DMS79 treated with DMSO at 0.1 percent for 48 hours (cell line): Measurements from ENCODE around the gene LTBP2.
"Not testable (repeated sequence)": the region's sequence is repeated elsewhere in the genome, so short reads cannot be mapped to it uniquely, and the experiment has no call there.

ENCODE experiments used
- DNase-seq: peaks from one replicate; lab custom pipeline; 2025; lab: John Stamatoyannopoulos, UW

LTBP2 gene

DNA sequence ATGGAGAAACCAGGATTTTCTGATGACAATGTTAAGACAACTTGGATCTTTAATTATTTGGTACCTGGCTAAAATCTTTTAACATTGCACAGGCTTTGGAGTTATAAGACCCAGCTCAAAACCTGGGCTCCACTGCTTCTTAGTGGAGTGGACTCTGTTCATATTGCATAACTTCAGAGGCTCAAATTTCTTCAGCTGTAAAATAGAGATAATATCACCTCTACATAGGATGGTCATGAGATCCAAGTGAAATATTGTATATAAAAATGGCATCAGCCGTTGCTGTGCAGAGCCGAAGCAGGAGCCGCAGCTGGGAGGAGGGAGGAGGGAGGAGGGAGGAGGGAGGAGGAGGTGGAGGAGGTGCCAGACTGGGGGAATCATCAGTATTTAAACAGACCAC is 129.5 kb downstream of the LTBP2 start:
- DNase-seq = no peak

DNA sequence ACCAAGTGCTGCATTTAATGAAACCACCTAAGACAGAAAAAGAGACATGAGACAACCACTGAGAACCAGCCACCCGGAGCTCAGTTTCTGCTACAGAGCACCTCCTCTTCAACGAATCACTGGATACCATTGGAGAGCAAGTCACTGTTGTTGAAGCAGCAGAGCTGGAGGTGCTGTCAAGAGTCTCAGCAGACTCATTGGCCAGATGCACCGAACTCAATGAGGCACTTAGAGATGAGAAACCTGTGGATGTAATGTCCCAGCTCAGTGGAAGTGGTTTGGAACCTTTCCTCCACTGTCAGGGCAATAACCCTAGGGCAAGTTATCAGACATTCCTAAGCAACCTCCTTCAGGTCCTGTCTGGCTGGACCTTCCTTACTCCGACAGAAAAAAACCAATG is 132.0 kb downstream of the LTBP2 start:
- DNase-seq = no peak

DNA sequence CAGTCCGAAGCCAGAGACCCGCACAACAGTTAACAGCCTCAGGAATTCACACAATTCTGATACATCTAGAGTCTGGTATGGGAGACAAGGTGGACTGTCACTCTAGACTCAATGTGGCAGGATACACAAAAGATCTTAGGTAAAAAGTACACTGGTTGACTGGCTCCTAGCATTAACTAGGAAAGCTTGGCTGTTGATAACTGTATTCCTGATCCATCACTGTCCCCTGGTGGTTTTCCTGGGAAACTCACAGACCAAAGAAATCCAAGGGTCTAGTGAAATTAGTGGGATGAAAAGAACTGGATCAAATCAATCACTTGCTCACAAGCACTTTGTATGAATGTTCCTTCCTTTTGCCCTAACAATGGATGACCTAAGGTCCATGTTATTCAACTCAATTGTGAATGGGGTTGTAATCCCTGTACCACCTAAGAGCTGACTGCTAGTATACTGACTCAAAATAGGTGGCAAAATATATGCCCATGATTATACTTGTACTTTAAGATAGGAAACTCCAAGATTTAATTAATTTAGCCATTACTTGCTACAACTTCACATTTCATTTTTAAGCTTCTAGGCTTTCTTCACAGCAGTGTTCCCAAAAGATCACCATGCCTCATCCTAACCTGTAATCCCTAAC is 132.9 kb downstream of the LTBP2 start:
- DNase-seq = peak; percentile 29

DNA sequence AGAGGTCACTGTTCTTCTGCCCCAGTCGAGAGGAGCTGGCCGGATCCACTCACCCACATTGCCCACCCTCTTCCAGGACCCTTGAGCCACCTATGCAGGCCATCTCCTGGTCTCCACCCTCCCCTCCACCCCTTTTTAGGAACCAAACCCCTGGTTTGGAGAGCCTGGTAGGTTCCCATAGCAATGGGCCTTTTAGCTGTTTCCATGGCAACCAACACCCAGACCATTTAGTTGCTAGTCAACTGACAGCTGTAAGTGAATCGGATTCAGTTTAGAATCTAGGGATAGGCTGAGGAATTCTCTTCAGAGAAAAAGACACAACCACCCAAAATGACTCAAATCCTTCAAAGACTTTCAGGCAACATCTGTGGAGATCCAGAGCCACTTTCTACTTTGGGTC is 135.4 kb downstream of the LTBP2 start:
- DNase-seq = no peak

DNA sequence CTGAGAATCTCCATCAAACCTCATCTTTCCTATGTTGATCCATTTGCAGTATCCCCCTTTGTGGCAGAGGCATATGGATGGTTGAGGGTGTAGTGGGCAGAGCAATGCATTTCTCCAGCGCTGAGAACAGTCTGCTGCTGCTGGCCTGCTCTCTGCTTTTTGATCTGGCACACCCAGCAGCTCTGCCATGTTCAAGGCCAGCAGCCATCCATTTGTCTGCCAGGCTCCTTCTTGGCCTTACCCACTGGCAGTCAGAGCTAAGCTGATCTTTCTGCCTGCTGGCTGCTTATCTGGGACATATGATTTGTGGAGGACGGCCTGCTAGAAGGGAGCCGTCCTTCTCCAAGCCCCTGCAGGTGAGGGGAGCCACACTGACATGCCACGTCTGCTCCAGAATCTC is 135.9 kb downstream of the LTBP2 start:
- no peak for DNase-seq

DNA sequence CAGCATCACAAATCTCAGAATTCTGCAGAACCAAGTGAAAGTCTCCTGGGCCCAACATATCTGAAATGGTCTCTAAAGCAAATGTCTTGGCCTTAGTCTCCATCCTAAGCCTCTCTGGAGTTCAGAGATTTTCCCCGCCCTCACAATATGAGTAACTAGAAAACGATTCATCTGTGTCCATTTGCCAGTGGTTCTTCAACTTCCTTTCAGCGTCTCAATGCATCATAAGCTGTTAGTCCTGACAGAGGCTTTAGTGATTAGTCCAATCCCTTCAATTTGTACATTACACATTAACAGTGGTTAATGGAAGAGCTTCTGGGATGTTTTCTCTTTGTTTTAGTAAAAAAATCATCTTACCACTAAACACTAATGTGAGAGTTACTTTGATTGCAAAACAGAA is 136.4 kb downstream of the LTBP2 start:
- no peak for DNase-seq

DNA sequence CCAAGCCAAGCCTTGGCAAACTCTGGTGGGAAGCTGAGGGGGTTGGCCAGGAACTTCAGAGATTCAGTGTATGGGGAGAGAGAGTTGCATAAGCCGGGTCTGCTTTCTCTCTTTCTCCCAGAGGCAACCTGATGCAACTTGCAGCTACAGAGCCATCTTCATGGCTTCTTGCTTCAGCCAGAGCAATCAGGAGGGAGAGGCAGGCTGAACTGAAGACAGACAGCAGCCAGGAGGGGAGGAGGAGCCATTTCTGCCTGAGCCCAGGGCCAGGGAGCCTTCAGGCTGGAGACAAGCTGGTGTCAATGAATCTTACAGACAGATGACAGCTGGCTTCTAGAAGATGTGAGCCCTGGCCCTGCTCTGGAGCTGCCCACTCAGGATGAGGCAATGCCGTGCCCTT is 137.7 kb downstream of the LTBP2 start:
- DNase-seq = no peak

DNA sequence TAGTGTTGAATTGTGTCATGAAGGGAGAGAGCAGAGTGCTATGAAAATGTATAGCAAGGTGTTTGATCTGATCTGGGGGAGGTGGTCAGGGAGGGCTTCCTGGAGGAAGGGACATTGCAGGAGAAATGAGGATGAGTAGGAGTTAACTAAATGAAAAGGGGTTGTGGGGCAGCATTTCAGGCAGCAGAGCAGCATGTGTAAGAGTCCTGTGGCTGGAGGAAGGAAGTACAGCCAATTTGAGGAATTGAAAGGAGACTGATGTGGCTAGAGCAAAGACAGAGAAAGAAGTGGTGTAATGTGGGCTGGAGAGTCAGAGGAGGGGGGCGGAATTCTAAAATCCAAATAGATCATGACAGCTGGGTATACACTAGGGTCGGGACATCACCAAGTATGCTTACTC is 139.4 kb downstream of the LTBP2 start:
- DNase-seq = no peak

DNA sequence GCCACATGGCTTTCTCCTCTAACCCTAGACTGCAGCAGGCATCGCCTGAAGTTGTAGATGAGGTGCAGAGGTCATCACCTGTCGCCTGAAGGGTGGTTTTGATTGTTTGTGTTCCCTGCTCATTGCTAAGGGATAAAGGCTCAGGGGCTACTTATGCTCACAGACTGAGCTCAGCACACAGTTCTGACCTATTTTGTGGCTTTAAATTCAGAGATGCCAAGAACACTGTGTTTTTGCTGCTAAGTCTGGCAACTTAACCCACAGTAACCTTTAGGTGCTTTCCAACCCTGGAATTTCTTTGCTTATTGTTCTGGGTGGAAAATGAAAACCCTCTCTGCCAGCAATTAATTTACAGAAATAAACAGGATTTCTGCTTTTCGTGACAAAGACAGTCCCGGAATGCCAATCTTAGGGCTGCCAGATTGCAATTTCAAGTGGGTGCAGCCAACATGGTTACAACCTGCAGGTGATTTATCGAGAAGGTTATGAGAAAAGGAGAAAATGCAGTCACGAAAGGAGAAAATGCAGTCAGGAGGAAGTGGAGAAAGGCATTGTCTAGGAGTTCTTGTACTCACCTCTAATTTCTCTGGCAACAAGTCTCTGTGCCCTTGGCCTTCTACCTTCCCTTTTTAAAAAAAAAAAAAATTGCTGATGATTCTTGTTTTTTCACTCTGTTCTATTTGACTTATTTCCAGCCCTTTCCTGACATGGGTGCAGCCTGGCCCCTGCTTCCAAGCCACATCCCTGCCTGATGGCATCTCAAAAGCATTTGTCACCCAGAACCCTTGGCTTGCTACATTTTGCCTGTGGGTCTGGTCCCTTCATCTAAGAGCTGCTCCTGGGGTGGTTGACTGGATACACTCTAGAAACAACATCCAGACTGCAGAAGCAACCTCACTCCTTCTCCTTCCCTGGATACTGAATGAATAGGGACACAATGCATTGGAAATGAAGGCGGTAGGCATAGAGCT is 142.2 kb downstream of the LTBP2 start:
- DNase-seq = no peak

DNA sequence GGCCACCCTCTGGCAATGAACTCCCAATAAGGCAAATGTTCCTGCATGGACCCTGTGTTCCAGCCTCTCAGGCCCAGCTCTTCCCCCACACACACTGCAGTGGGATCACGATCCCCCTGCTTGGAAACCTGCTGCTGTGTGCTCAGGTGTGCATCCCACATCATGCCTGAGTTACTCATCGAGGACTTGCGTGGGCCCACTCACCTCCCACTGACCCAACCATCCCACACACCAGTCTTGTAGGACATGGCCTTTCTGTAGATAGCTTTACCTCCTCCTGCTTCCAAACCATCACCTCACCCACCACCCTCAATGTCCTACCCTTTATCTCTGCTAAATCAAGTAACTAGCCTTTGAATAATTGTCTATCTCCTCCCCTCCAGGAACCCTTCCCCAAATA is 143.5 kb downstream of the LTBP2 start:
- no peak for DNase-seq

DNA sequence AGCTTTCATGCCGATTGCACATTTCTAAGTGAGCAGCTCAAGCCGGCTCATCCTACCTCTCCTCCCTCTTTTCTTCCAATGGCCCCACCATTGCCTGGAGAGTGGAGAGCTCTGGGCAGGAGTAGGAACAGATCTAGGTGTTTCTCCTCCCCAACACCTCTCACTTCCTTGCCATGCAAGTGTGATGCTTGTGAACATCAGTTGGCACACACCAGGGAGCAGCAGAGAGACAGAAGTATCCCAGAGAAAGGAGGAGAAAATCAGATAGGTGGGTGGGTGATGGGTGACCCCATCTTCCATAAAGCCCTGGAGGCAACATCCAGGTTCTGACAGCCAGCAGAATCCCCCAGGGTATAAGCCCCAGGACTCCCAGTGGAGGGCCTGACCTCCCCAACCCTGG is 146.7 kb downstream of the LTBP2 start:
- no peak for DNase-seq

DNA sequence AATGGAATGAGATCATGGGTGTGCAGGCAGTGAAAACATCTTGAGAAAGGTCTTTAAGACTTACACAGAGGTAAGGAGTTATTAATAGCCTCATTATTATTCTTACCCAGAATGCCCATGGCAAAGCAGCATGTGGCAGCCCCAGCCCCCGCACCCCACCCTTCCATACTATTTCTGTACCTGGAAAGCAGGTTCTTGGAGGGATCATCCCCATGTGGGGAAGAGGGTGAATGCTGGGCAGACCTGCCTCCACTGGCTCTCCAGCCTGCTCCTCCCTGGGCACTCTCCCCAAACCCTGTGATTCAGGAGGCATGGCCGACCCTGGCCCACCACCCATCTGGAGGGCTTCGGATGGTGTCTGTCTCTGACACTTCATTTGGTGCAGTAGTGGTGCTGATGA is 147.3 kb downstream of the LTBP2 start:
- no peak for DNase-seq

DNA sequence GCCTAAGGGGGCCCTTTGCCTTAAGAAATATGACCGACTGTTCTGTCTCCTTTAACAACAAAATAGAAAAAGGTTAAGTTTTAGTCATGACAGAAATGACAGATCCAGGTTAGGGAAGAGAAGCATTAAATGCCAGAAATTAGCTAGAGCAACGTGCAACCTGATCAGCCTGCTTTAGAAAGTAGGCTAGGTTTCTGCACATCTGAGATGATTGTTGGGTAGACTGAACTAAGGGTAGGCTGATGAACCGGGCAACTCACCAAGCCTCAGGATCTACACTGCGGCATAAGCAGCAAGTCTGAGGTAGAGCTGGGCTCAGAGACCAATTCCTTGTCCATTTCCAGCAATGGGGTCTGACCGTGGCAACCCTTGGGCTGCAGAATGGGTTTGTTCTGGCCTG is 148.3 kb downstream of the LTBP2 start:
- DNase-seq = no peak

DNA sequence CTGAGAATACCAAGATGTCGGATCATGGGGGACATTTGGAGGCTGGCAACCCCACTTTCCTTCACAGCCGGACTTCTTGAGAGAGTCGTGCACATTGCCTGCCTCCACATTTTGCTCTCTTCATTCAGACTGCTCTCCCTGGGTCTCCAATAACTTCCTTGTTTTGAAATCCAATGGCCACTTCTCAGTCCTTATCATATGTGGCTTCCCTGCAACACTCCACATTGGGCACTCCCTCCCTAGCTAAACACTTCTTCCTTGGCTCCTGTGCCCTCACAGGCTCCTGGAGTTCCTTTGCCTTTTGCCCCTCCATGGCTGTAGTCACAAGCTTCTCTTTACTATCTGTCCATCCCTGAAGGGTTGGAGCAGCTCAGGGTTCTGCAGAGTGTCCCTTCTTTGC is 149.0 kb downstream of the LTBP2 start:
- no peak for DNase-seq

DNA sequence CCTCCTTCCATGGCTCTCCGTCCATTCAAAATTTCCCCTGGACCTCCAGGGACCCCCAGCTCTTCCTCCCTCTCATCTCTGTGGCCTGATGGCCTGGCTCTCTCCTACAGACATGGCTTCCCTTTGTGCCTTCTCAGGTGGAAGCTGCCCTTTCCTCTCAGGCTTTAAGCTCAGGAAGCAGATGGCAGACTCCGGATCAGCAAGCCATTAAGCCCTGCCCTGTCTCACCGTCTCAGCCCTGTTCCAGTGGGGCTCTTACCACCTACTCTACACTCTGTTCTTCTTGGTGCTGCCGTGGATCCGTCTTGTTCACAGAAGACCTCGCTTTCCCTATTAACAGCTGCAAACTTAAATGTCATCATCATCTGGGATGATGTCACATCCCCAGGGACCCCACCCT is 152.1 kb downstream of the LTBP2 start:
- no peak for DNase-seq

DNA sequence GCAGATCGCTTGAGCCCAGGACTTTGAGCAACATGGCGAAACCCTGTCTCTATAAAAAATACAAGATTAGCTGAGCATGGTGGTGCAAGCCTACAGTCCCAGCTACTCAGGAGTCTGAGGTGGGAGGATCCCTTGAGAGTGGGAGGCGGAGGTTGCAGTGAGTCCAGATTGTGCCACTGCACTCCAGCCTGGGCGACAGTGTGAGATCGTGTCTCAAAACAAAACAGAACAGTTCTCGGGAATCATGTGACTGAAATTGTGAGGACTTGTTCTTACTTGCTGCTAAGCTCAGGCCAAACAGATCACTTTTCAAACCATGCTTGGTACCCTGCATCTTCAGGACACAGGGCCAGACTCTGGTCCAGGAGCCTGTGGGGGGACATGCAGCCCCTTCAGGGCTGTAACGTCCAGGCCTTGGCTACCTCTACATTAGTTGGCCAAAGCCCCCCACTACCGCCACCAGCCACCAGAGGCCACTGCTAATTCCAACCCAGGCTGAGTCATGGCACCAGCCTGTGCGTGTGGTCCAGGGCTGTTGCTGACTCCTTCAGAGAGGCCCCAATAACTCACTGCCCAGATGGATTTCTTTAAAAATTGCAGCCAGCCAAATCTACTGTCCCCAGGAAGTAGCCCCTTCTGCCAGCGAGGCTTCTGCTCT is 152.6 kb downstream of the LTBP2 start:
- DNase-seq = no peak

DNA sequence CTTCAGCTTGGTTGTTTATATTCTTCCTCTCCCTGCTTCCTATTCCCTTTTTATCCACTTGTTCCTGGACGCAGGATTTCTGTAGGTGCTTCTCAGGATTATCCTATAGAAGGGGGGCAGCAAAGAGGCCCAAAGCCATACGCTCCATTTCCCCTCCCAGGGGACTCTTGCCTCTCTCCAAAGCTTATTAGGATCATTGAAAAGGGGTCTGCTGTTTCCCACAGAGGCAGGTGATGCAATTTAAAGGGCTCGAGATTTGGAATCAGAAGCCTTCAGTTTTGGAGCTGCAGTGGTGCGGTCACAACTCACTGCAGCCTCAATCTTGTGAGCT is 154.5 kb downstream of the LTBP2 start:
- peak; percentile 60 for DNase-seq

DNA sequence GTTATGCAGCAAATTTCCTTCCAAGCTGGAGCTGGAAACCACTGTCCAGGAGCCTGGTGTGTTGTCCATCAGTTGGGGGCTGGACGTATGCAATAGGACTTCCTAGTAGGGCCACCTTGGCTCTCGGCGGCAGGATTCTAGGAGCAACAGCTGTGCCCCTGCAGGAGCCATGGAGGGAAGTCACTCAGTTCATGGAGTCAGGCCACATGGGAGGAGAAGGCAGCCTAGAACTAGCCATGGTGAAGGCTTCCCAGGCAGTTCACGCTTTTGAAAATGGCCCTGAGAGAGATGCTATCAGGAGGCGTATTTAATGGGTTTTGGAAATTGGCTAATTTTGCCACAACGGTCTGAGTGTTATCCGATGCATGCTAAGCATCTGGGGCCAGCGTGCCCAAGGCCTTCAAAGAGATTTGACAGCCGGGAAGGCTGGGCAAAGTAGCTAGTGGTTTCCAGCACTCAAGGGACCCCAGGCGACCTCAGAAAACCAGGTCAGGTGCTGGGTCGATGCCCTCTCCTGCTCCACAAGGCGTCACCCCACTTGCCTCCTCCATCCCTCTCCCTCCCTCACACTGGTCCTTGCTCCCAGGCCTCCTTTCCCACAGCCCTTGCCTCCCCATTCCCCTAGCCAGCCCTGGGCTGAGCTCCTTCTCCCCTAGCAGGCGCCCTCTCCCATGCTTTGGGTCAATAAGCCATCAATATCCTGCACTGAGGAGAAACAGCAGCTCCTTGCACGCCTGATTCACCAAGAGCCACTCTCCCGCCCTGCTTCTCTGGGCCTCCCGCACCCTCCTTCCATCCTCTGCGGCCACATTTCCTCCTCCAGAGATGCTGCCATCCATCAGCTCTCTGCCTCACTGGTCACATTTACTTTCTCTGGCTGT is 155.1 kb downstream of the LTBP2 start:
- no peak for DNase-seq

DNA sequence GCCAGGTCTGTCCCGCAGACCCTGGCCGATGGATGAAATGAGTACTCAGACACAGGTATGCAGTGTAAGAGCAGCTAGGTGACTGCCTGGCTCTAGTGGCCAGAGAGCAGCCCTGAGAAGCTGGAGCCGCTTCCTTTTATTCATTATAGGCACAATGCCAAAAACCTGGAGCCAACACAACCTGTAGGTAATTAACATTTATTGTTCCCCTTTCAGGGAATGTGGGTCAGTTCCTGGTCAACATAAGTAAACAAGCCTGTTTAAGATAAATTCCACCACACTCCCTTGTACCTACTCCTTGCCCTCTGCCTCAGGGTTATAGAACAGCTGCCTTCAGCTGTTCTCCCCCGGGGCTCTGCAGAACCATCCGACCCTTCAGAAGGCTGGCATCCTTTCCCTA is 157.6 kb downstream of the LTBP2 start:
- not testable (repeated sequence) for DNase-seq
